Stimulated activated CD4-positive, alpha-beta T cell treated with anti-CD3 and anti-CD28 coated beads, Interleukin-1b, Interleukin-23, amount 100 ng/mL, for 4 hours (primary cell): ENCODE results near the gene NCMAP.
"Not testable (repeated sequence)": the region's sequence is repeated elsewhere in the genome, so short reads cannot be mapped to it uniquely, and the experiment has no call there.

ENCODE experiments used
- DNase-seq, 2 donors: peaks; one replicate each; pipeline ENCODE4 v3.0.0-alpha.2; 2020; ENCODE audit warnings: low read depth in 2 of 2

The NCMAP gene

GRCh38 chr1:24541711-24542346 is 14.1 kb upstream of the NCMAP start:
- no peak for DNase-seq

- DNase-seq: no peak
Measured at GRCh38 chr1:24544239-24544638, 11.6 kb upstream of the NCMAP start.

- DNase-seq: no peak
Measured at GRCh38 chr1:24545662-24546061, 10.2 kb upstream of the NCMAP start.

GRCh38 chr1:24547195-24547594 is 8.7 kb upstream of the NCMAP start:
- no peak for DNase-seq

GRCh38 chr1:24548070-24548469 is 7.8 kb upstream of the NCMAP start:
- DNase-seq: no peak

- DNase-seq: not testable (repeated sequence)
Measured at GRCh38 chr1:24549210-24549609, 6.7 kb upstream of the NCMAP start.

GRCh38 chr1:24551290-24551959 is 4.5 kb upstream of the NCMAP start:
- no peak for DNase-seq

- DNase-seq: no peak
Measured at GRCh38 chr1:24551960-24552571, 3.8 kb upstream of the NCMAP start.

GRCh38 chr1:24553931-24554330 is 2.0 kb upstream of the NCMAP start:
- DNase-seq: no peak

- no peak for DNase-seq
Measured at GRCh38 chr1:24554714-24555113, 1.2 kb upstream of the NCMAP start.

- no peak for DNase-seq
Measured at GRCh38 chr1:24556414-24556795, 518 bp downstream of the NCMAP start.

- no peak for DNase-seq
Measured at GRCh38 chr1:24557220-24557619, 1.3 kb downstream of the NCMAP start.

- DNase-seq: no peak
Measured at GRCh38 chr1:24557711-24558131, 1.8 kb downstream of the NCMAP start.

GRCh38 chr1:24558455-24558854 is 2.6 kb downstream of the NCMAP start:
- no peak for DNase-seq

GRCh38 chr1:24558902-24559791 is 3.3 kb downstream of the NCMAP start:
- DNase-seq: no peak

- DNase-seq: no peak
Measured at GRCh38 chr1:24560361-24560760, 4.5 kb downstream of the NCMAP start.

GRCh38 chr1:24562625-24563024 is 6.7 kb downstream of the NCMAP start:
- DNase-seq: no peak

- DNase-seq: no peak
Measured at GRCh38 chr1:24564695-24565094, 8.8 kb downstream of the NCMAP start.

GRCh38 chr1:24566236-24566867 is 10.5 kb downstream of the NCMAP start:
- DNase-seq: no peak

GRCh38 chr1:24567792-24568388 is 12.0 kb downstream of the NCMAP start:
- no peak for DNase-seq

GRCh38 chr1:24568475-24568874 is 12.6 kb downstream of the NCMAP start:
- DNase-seq: no peak
